CD4-positive, alpha-beta T cell treated with Interleukin-17A for 4 hours (primary cell): ENCODE results near the gene BEND4.

Experiments used
- DNase-seq: peaks from one replicate; pipeline ENCODE4 v3.0.0-alpha.2; 2020; ENCODE audit warnings: mixed read lengths

Gene BEND4

GRCh38 chr4:42101446-42101975 is 50.9 kb downstream of the BEND4 start:
- no peak for DNase-seq

- DNase-seq, result no peak
Observed at GRCh38 chr4:42088386-42088785, 64.1 kb downstream of the BEND4 start.

- no peak for DNase-seq
Observed at GRCh38 chr4:42083816-42084215, 68.6 kb downstream of the BEND4 start.

GRCh38 chr4:42080306-42080705 is 72.1 kb downstream of the BEND4 start:
- no peak for DNase-seq

GRCh38 chr4:42078184-42078801 is 74.2 kb downstream of the BEND4 start:
- DNase-seq, result no peak

GRCh38 chr4:42074294-42074693 is 78.2 kb downstream of the BEND4 start:
- no peak for DNase-seq

GRCh38 chr4:42070463-42070862 is 82.0 kb downstream of the BEND4 start:
- no peak for DNase-seq

- no peak for DNase-seq
Observed at GRCh38 chr4:42067264-42067663, 85.2 kb downstream of the BEND4 start.

- no peak for DNase-seq
Observed at GRCh38 chr4:42066402-42066801, 86.1 kb downstream of the BEND4 start.
